ENCODE results near the gene SH3RF3.

Gene SH3RF3

DNA sequence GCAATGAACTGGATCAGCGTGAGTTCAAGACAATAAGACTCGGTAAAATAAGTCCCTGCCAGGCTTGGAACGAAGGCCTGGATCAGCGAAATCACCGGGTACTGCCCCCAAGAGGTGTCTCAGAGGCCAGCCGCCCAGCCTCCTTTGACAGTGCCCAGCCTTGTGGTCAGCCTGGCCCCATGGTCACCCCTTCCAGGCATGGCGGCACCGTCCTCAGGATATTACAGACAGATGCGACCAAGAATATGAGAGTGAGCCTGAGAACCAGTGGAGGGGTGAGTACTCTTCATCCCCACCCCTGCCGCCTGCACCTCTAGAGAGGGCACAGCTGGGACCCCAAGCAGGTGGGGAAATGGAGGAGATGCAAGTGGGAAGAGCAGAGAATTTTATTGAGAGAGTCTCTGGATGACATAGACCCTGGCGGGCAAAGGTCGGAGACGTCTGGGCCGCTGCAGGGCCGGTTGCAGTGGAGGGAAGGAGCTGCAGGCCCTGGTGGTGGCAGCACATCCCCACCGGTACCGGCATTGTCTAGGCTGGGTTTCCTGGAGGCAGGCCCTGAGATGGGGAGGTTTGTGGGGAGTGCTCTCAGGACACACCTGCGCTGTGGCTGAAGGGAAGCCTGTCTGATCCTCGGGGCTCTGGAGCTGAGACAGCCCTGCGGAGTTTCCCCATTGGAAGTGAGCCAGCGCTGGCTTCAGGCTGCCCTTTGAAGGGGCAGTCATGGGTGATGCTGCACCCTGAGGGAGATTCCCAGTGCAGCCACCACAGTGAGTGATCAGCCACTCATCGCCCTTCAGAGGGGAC lies 294.8 kb downstream of the SH3RF3 start:
- TF ChIP-seq, protein P1, sequence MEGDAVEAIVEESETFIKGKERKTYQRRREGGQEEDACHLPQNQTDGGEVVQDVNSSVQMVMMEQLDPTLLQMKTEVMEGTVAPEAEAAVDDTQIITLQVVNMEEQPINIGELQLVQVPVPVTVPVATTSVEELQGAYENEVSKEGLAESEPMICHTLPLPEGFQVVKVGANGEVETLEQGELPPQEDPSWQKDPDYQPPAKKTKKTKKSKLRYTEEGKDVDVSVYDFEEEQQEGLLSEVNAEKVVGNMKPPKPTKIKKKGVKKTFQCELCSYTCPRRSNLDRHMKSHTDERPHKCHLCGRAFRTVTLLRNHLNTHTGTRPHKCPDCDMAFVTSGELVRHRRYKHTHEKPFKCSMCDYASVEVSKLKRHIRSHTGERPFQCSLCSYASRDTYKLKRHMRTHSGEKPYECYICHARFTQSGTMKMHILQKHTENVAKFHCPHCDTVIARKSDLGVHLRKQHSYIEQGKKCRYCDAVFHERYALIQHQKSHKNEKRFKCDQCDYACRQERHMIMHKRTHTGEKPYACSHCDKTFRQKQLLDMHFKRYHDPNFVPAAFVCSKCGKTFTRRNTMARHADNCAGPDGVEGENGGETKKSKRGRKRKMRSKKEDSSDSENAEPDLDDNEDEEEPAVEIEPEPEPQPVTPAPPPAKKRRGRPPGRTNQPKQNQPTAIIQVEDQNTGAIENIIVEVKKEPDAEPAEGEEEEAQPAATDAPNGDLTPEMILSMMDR (IDR thresholded peaks at IDR 0.05; ENCODE audit: control insufficient read depth, insufficient read depth, low read depth, low read length, missing control alignments): no peak
- DNase-seq (ENCODE audit: low read depth): no peak
- no peak overlapping the region for H3K4me3 ChIP-seq (ENCODE audit: control insufficient read depth, low read depth, low read length)

DNA sequence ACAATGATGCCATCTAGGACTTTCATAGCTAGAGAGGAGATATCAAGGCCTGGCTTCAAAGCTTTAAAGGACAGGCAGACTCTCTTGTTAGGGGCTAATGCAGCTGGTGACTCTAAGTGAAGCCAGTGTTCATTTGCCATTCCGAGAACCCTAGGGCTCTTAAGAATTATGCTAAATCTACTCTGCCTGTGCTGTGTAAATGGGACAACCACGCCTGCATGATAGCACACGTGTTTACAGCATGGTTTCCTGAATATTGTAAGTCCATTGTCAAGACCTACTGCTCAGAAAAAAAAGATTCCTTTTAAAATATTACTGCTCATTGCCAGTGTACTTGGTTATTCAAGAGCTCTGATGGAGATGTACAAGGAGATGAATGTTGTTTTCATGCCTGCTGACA lies 296.4 kb downstream of the SH3RF3 start:
- no peak overlapping the region for H3K4me3 ChIP-seq (ENCODE audit: control insufficient read depth, low read depth, low read length)
- DNase-seq (ENCODE audit: low read depth): no peak
- TF ChIP-seq, protein P1 (IDR thresholded peaks at IDR 0.05; ENCODE audit: control insufficient read depth, insufficient read depth, low read depth, low read length, missing control alignments): no peak

DNA sequence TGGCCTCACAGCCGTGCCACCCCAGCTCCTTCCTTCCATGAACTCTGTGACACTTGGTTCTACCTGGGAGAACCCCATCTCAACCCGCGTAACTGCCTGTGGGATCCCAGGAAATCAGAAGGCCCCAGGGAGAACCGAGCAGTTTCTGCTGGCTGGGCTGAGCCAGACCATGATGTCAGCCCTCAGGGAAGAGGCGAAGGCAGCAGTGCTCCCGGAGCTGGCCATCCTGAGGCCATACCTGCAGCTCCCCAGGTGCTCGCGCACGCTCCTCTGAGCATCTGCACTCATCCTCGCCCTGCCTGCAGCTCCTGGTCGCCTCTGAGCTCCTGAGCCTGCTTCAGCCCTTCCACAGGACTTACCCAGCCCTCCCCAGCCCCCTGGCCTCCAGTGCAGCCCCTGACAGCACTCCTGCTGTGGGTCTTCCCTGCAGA lies 298.7 kb downstream of the SH3RF3 start:
- no peak for DNase-seq (ENCODE audit: low read depth)
- TF ChIP-seq, protein P1 (IDR thresholded peaks at IDR 0.05; ENCODE audit: control insufficient read depth, insufficient read depth, low read depth, low read length, missing control alignments): no peak
- H3K4me3 ChIP-seq (ENCODE audit: control insufficient read depth, low read depth, low read length): no peak overlapping the region

DNA sequence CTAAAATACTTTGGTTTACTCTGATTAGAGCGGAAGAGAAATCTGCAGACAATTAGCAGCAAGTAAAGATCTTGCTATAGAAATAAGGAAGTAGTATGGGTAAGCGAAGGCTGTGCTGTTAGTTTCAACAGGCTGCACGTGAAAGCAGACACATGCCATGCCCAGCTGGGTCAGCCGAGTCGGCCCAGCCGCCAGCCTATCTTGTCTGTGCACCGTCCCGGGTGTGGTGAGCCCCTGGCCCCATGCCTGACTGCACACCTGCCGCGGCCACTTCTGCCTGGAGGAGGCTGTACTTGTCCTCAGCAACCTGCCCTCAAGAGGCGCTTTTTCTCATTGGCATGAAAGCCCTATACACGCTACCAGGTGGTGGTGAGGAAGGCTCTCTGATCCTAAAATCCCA lies 299.3 kb downstream of the SH3RF3 start:
- H3K4me3 ChIP-seq (ENCODE audit: control insufficient read depth, low read depth, low read length): no peak overlapping the region
- no peak for DNase-seq (ENCODE audit: low read depth)
- TF ChIP-seq, protein P1 (IDR thresholded peaks at IDR 0.05; ENCODE audit: control insufficient read depth, insufficient read depth, low read depth, low read length, missing control alignments): no peak

DNA sequence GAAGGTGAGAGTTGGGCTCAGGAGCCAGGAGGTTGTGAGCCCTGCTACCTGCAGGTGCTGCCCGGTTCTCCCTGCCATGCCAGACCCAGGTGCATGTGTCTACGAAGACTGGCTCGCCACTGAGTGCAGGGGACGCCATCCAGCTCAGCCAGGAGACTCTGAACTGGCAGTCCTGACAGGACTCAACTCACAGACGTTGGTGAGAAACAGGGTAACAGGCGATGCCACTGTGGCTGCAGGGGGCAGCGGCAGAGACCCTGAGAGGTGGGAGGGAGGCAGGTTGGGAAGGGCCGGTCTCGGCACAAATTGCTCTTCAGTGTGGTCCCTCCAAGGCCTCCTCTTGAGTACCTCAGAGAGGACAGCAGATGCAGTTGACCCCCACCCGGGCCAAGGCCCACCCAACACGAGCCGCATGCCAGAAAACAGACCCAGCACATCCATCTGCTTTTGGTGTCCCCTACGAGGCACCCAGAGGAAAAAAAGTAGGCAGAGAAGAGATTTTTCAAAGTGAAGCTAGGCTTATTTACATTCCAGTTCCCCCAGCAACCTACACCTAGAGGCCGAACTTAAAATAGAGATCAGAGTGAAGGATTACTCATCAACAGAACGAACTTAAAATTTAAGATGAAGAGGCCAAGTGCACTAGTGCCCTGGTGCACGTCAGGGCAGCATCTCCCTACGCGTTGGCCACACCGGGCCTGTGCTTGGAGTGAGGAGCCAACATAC lies 300.0 kb downstream of the SH3RF3 start:
- no peak for DNase-seq (ENCODE audit: low read depth)
- H3K4me3 ChIP-seq (ENCODE audit: control insufficient read depth, low read depth, low read length): no peak overlapping the region
- TF ChIP-seq, protein P1 (IDR thresholded peaks at IDR 0.05; ENCODE audit: control insufficient read depth, insufficient read depth, low read depth, low read length, missing control alignments): no peak

DNA sequence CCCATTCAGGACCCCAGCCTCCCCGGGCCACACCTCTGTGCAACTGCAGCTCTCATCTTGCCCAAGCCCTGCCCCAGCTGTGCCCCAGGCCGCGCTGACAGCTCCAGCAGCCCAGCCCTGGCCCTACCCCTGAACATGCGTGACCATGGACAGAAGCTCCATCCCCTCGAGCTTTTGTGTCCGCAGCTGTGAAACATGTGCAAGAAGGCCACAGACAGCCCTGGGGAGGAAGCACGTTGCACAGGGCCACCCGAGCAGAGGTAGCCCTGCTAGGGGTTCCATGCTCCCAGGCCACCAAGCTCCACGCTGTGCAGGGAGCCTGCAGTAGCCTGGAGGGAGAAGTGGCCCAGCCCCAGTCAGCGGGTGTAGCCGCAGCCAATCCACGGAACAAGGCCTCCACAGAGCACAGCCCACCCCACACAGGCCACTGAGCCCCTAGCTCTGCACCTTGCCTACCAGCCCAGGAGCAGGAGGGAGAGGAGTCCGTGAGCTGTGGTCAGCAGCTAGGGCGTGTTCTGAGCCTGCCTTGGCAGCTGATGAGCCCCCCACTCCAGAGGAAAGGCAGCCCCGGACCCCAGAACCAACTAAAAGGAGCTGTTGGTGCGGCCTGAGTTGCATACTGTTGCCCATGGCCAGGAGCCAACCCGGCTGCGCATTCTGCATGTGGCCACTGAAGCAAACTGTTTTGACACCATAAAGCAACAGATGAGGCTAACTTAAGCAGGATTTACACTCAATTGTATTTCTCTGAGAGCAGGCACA lies 300.7 kb downstream of the SH3RF3 start:
- no peak overlapping the region for H3K4me3 ChIP-seq (ENCODE audit: control insufficient read depth, low read depth, low read length)
- TF ChIP-seq, protein P1 (IDR thresholded peaks at IDR 0.05; ENCODE audit: control insufficient read depth, insufficient read depth, low read depth, low read length, missing control alignments): no peak
- DNase-seq (ENCODE audit: low read depth): no peak
